Measurements from ENCODE around the gene ZSCAN18. TPM values are rescaled to one million over a fixed set of nuclear protein-coding genes. Genes with fewer than 3 reads are reported as not detected.
A peak's percentile ranks its signal among the peaks of the same experiment; 100 is the strongest.

ZSCAN18 gene
- total and polyA plus RNA-seq, 2 of the 13 experiments (the other 11 are each of a cell fraction or from before 2014, with no cell fraction given), result not detected

DNA sequence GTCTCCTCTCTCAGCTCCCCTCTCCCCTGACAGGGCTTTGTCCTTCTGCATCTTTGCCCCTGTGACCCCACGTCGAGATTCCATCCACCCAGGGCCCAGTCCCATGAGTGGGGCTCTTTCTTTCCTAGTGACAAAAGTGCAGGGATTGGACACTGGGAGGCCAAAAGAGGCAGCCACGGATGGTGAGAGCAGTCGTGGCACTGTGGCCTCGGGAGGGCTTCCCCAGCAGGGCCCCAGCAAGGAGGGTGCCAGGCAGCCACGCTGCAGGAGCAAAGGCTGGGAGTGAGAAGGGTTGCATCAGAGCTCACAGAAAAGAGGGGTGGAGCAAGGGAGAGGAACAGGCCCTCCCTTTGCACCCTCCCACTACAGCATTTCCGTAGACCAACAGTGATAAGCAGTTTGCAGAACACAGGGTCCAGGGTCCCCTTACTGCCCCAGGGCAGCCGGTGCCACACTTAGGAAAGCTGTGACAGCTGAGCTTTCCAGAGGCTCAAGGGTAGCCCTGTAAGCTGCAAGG is 59.3 kb downstream of the ZSCAN18 start (continued):
- TF ChIP-seq, protein P1, sequence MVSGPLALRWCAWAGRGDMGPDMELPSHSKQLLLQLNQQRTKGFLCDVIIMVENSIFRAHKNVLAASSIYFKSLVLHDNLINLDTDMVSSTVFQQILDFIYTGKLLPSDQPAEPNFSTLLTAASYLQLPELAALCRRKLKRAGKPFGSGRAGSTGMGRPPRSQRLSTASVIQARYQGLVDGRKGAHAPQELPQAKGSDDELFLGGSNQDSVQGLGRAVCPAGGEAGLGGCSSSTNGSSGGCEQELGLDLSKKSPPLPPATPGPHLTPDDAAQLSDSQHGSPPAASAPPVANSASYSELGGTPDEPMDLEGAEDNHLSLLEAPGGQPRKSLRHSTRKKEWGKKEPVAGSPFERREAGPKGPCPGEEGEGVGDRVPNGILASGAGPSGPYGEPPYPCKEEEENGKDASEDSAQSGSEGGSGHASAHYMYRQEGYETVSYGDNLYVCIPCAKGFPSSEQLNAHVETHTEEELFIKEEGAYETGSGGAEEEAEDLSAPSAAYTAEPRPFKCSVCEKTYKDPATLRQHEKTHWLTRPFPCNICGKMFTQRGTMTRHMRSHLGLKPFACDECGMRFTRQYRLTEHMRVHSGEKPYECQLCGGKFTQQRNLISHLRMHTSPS (CRISPR knock-in tag; IDR thresholded peaks at IDR 0.05; ENCODE audit: low read depth), result peak; percentile 43; the same call in 1 of the 2 replicates
- TF ChIP-seq, protein P2, sequence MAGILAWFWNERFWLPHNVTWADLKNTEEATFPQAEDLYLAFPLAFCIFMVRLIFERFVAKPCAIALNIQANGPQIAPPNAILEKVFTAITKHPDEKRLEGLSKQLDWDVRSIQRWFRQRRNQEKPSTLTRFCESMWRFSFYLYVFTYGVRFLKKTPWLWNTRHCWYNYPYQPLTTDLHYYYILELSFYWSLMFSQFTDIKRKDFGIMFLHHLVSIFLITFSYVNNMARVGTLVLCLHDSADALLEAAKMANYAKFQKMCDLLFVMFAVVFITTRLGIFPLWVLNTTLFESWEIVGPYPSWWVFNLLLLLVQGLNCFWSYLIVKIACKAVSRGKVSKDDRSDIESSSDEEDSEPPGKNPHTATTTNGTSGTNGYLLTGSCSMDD (CRISPR knock-in tag; IDR thresholded peaks at IDR 0.05), result no peak
- TF ChIP-seq HIVEP1 (CRISPR knock-in tag; IDR thresholded peaks at IDR 0.05) (peak; percentile 36; the same call in 1 of the 2 replicates), ZMYM3 (CRISPR knock-in tag; IDR thresholded peaks at IDR 0.05) (peak; percentile 34; the same call in 1 of the 2 replicates), ZNF816 (CRISPR knock-in tag; IDR thresholded peaks at IDR 0.05; ENCODE audit: borderline replicate concordance) (no peak), SP5 (CRISPR knock-in tag; IDR thresholded peaks at IDR 0.05; ENCODE audit: borderline replicate concordance, low read depth) (peak; percentile 82; the same call in 1 of the 2 replicates), PITX1 (CRISPR knock-in tag; IDR thresholded peaks at IDR 0.05) (peak; percentile 51; the same call in 1 of the 2 replicates), MIER2 (CRISPR knock-in tag; IDR thresholded peaks at IDR 0.05) (0 out of 2 replicates have a peak, but pooled peaks have one; percentile 15), ZSCAN21 (CRISPR knock-in tag; IDR thresholded peaks at IDR 0.05; ENCODE audit: borderline replicate concordance) (0 out of 2 replicates have a peak, but pooled peaks have one; percentile 35), ZNF331 (CRISPR knock-in tag; IDR thresholded peaks at IDR 0.05) (peak; percentile 8; the same call in 1 of the 2 replicates), SAP130 (CRISPR knock-in tag; IDR thresholded peaks at IDR 0.05; ENCODE audit: low read depth) (peak; percentile 37; the same call in 1 of the 2 replicates), NONO (IDR thresholded peaks at IDR 0.05) (no peak), NONO (CRISPR knock-in tag; conservative IDR thresholded peaks at IDR 0.05) (peak; percentile 62; the same call in 1 of the 2 replicates)
- TF ChIP-seq, protein P3, sequence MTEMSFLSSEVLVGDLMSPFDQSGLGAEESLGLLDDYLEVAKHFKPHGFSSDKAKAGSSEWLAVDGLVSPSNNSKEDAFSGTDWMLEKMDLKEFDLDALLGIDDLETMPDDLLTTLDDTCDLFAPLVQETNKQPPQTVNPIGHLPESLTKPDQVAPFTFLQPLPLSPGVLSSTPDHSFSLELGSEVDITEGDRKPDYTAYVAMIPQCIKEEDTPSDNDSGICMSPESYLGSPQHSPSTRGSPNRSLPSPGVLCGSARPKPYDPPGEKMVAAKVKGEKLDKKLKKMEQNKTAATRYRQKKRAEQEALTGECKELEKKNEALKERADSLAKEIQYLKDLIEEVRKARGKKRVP (CRISPR knock-in tag; IDR thresholded peaks at IDR 0.05), result peak in 1 of 2 experiments; percentile 92; a peak in 2 of 4 replicates
- TF ChIP-seq, protein P4, sequence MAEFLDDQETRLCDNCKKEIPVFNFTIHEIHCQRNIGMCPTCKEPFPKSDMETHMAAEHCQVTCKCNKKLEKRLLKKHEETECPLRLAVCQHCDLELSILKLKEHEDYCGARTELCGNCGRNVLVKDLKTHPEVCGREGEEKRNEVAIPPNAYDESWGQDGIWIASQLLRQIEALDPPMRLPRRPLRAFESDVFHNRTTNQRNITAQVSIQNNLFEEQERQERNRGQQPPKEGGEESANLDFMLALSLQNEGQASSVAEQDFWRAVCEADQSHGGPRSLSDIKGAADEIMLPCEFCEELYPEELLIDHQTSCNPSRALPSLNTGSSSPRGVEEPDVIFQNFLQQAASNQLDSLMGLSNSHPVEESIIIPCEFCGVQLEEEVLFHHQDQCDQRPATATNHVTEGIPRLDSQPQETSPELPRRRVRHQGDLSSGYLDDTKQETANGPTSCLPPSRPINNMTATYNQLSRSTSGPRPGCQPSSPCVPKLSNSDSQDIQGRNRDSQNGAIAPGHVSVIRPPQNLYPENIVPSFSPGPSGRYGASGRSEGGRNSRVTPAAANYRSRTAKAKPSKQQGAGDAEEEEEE (CRISPR knock-in tag; IDR thresholded peaks at IDR 0.05; ENCODE audit: borderline replicate concordance), result 0 out of 2 replicates have a peak, but pooled peaks have one; percentile 39
- TF ChIP-seq, protein P5, sequence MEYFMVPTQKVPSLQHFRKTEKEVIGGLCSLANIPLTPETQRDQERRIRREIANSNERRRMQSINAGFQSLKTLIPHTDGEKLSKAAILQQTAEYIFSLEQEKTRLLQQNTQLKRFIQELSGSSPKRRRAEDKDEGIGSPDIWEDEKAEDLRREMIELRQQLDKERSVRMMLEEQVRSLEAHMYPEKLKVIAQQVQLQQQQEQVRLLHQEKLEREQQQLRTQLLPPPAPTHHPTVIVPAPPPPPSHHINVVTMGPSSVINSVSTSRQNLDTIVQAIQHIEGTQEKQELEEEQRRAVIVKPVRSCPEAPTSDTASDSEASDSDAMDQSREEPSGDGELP (IDR thresholded peaks at IDR 0.05; ENCODE audit: borderline replicate concordance, low read depth), result peak; percentile 44; the same call in 1 of the 2 replicates
- TF ChIP-seq, protein P6, sequence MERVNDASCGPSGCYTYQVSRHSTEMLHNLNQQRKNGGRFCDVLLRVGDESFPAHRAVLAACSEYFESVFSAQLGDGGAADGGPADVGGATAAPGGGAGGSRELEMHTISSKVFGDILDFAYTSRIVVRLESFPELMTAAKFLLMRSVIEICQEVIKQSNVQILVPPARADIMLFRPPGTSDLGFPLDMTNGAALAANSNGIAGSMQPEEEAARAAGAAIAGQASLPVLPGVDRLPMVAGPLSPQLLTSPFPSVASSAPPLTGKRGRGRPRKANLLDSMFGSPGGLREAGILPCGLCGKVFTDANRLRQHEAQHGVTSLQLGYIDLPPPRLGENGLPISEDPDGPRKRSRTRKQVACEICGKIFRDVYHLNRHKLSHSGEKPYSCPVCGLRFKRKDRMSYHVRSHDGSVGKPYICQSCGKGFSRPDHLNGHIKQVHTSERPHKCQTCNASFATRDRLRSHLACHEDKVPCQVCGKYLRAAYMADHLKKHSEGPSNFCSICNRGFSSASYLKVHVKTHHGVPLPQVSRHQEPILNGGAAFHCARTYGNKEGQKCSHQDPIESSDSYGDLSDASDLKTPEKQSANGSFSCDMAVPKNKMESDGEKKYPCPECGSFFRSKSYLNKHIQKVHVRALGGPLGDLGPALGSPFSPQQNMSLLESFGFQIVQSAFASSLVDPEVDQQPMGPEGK (CRISPR knock-in tag; IDR thresholded peaks at IDR 0.05), result peak; percentile 69; the same call in 1 of the 2 replicates
- TF ChIP-seq, protein P7, sequence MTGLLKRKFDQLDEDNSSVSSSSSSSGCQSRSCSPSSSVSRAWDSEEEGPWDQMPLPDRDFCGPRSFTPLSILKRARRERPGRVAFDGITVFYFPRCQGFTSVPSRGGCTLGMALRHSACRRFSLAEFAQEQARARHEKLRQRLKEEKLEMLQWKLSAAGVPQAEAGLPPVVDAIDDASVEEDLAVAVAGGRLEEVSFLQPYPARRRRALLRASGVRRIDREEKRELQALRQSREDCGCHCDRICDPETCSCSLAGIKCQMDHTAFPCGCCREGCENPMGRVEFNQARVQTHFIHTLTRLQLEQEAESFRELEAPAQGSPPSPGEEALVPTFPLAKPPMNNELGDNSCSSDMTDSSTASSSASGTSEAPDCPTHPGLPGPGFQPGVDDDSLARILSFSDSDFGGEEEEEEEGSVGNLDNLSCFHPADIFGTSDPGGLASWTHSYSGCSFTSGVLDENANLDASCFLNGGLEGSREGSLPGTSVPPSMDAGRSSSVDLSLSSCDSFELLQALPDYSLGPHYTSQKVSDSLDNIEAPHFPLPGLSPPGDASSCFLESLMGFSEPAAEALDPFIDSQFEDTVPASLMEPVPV (CRISPR knock-in tag; IDR thresholded peaks at IDR 0.05), result no peak
